ENCODE measurements around the gene SEMA5A.

Gene SEMA5A

GRCh38 chr5:9342161-9342787 lies 203.6 kb downstream of the SEMA5A start:
- Histone ChIP-seq H3K4me3 (ENCODE audit: low read length in 2 of 2) (no peak overlapping the region), H3K14ac (ENCODE audit: low read length) (no peak overlapping the region), H4K91ac (ENCODE audit: low read depth, low read length, poor library complexity) (no peak overlapping the region), H3K27me3 (ENCODE audit: control insufficient read depth in 3 of 3, insufficient read depth in 3 of 3, low read depth in 1 of 3, low read length in 3 of 3) (no peaks in the 10 kb centered on the region), H3K4me2 (ENCODE audit: insufficient read depth, low read length, poor library complexity, severe bottlenecking) (no peak overlapping the region), H3K4me1 (ENCODE audit: control insufficient read depth in 2 of 2, insufficient read depth in 1 of 2, low read depth in 1 of 2, low read length in 2 of 2) (peaks cover 3 to 6% of the 10 kb centered on the region in 2 donors), H3K4ac (ENCODE audit: low read length) (no peak overlapping the region), H4K8ac (ENCODE audit: low read depth, low read length) (no peak overlapping the region), H3K9ac (ENCODE audit: low read depth, low read length, poor library complexity) (no peak overlapping the region), H3K79me1 (ENCODE audit: low read depth, low read length) (peaks cover 2% of the 10 kb centered on the region), H2BK15ac (ENCODE audit: low read length) (no peak overlapping the region), H3K18ac (ENCODE audit: low read length) (no peak overlapping the region), H3K23ac (ENCODE audit: low read depth, low read length, poor library complexity) (no peak overlapping the region), H2BK120ac (ENCODE audit: low read depth, low read length) (no peak overlapping the region), H2BK12ac (ENCODE audit: low read length) (no peak overlapping the region), H2BK5ac (ENCODE audit: low read length) (no peak overlapping the region), H2AK5ac (ENCODE audit: low read depth, low read length) (no peak overlapping the region), H3K27ac (replicated peaks; ENCODE audit: low read length) (no peak overlapping the region), H3K36me3 (replicated peaks in 1 of 2; ENCODE audit: control insufficient read depth in 2 of 2, insufficient read depth in 2 of 2, low read length in 2 of 2) (peaks cover 0 to 8% of the 10 kb centered on the region in 2 donors), H2AFZ (ENCODE audit: low read length) (no peak overlapping the region), H3K9me3 (replicated peaks in 1 of 2; ENCODE audit: control insufficient read depth in 2 of 2, insufficient read depth in 1 of 2, low read depth in 1 of 2, low read length in 2 of 2) (peaks cover 0 to 5% of the 10 kb centered on the region in 2 donors)
- no CpG with 5 or more reads among the region's 6 CpGs for WGBS, 2 donors (ENCODE audit: extremely low coverage in 2 of 2, insufficient read length in 2 of 2, insufficient replicate concordance in 1 of 2)
- DNase-seq (ENCODE audit: low spot score) = no peak

DNA sequence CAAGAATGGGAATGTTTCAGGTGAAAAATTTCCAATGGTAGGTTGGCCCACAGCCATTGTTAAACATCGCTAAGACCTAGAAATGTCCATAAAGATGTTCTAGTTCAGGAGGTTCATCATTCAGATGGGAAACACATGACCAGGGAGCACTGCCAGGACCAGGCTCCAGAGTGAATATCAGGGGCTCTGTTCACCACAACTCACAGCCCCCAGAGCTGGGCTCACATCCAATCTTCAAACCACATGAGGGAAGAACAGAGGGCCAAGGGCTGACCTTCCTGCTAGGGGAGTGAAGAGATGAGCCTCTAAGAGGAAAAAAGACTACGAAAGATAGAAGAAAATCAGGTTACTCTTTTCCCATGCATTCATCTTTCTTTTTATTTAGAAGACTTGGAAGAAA lies 205.8 kb downstream of the SEMA5A start:
- Histone ChIP-seq H3K4ac (ENCODE audit: low read length) (no peak overlapping the region), H3K9ac (ENCODE audit: low read depth, low read length, poor library complexity) (no peak overlapping the region), H3K4me2 (ENCODE audit: insufficient read depth, low read length, poor library complexity, severe bottlenecking) (no peak overlapping the region), H4K8ac (ENCODE audit: low read depth, low read length) (no peak overlapping the region), H2BK5ac (ENCODE audit: low read length) (no peak overlapping the region), H2BK15ac (ENCODE audit: low read length) (no peak overlapping the region), H2AFZ (ENCODE audit: low read length) (no peak overlapping the region), H4K91ac (ENCODE audit: low read depth, low read length, poor library complexity) (no peak overlapping the region), H3K18ac (ENCODE audit: low read length) (no peak overlapping the region), H2BK120ac (ENCODE audit: low read depth, low read length) (no peak overlapping the region), H3K23ac (ENCODE audit: low read depth, low read length, poor library complexity) (no peak overlapping the region), H2AK5ac (ENCODE audit: low read depth, low read length) (no peak overlapping the region), H3K79me1 (ENCODE audit: low read depth, low read length) (no peaks in the 10 kb centered on the region), H3K4me1 (ENCODE audit: control insufficient read depth in 2 of 2, insufficient read depth in 1 of 2, low read depth in 1 of 2, low read length in 2 of 2) (peaks cover 3 to 6% of the 10 kb centered on the region in 2 donors), H2BK12ac (ENCODE audit: low read length) (no peak overlapping the region), H3K27ac (replicated peaks; ENCODE audit: low read length) (no peak overlapping the region), H3K9me3 (replicated peaks in 1 of 2; ENCODE audit: control insufficient read depth in 2 of 2, insufficient read depth in 1 of 2, low read depth in 1 of 2, low read length in 2 of 2) (no peaks in the 10 kb centered on the region), H3K27me3 (ENCODE audit: control insufficient read depth in 3 of 3, insufficient read depth in 3 of 3, low read depth in 1 of 3, low read length in 3 of 3) (no peaks in the 10 kb centered on the region), H3K36me3 (replicated peaks in 1 of 2; ENCODE audit: control insufficient read depth in 2 of 2, insufficient read depth in 2 of 2, low read length in 2 of 2) (peaks cover 0 to 7% of the 10 kb centered on the region in 2 donors), H3K4me3 (ENCODE audit: low read length in 2 of 2) (no peak overlapping the region), H3K14ac (ENCODE audit: low read length) (no peak overlapping the region)
- no CpG with 5 or more reads among the region's 2 CpGs for WGBS, 2 donors (ENCODE audit: extremely low coverage in 2 of 2, insufficient read length in 2 of 2, insufficient replicate concordance in 1 of 2)
- DNase-seq (ENCODE audit: low spot score) = no peak

DNA sequence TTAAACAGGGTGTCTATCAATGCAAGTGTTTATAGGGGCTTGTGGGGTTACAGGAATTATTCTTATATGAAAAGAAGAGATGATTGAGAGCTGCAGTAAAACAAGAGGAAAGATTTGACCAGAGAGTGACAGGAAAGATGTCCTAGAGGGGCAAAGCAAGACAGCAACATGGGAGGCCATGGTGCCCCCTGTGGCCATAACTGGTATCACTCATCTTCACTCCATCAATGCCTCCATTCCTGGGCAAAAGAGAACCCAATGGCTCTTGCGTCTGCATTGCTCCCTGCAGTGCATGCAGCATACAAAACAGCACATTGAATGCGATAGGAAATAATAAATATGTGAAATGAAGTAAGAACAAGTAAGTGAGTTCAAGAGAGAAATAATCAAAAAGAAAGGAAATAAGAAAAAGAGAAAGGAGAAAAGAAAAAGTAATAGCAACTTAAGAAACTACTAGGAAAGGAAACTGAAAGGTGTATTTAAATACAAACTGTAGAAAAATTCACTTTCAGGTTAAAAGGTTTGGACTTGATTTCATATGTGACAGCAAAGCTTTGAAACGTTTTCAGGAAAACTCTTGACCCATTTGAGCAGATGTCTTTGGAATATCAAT lies 206.6 kb downstream of the SEMA5A start:
- H2BK12ac ChIP-seq (ENCODE audit: low read length) = no peak overlapping the region
- H3K36me3 ChIP-seq (replicated peaks in 1 of 2; ENCODE audit: control insufficient read depth in 2 of 2, insufficient read depth in 2 of 2, low read length in 2 of 2) = peaks cover 0 to 9% of the 10 kb centered on the region in 2 donors
- no peak overlapping the region for H3K14ac ChIP-seq (ENCODE audit: low read length)
- no peak overlapping the region for H3K18ac ChIP-seq (ENCODE audit: low read length)
- H3K27me3 ChIP-seq (ENCODE audit: control insufficient read depth in 3 of 3, insufficient read depth in 3 of 3, low read depth in 1 of 3, low read length in 3 of 3) = no peaks in the 10 kb centered on the region
- H2BK120ac ChIP-seq (ENCODE audit: low read depth, low read length) = no peak overlapping the region
- no peak overlapping the region for H4K91ac ChIP-seq (ENCODE audit: low read depth, low read length, poor library complexity)
- H3K79me1 ChIP-seq (ENCODE audit: low read depth, low read length) = no peaks in the 10 kb centered on the region
- H3K4ac ChIP-seq (ENCODE audit: low read length) = no peak overlapping the region
- H3K4me3 ChIP-seq (ENCODE audit: low read length in 2 of 2) = no peak overlapping the region
- no peak overlapping the region for H2BK5ac ChIP-seq (ENCODE audit: low read length)
- no peak overlapping the region for H3K23ac ChIP-seq (ENCODE audit: low read depth, low read length, poor library complexity)
- no peak overlapping the region for H3K9ac ChIP-seq (ENCODE audit: low read depth, low read length, poor library complexity)
- no CpG with 5 or more reads among the region's 3 CpGs for WGBS, 2 donors (ENCODE audit: extremely low coverage in 2 of 2, insufficient read length in 2 of 2, insufficient replicate concordance in 1 of 2)
- H3K4me2 ChIP-seq (ENCODE audit: insufficient read depth, low read length, poor library complexity, severe bottlenecking) = no peak overlapping the region
- peaks cover 3 to 6% of the 10 kb centered on the region in 2 donors for H3K4me1 ChIP-seq (ENCODE audit: control insufficient read depth in 2 of 2, insufficient read depth in 1 of 2, low read depth in 1 of 2, low read length in 2 of 2)
- no peaks in the 10 kb centered on the region for H3K9me3 ChIP-seq (replicated peaks in 1 of 2; ENCODE audit: control insufficient read depth in 2 of 2, insufficient read depth in 1 of 2, low read depth in 1 of 2, low read length in 2 of 2)
- no peak for DNase-seq (ENCODE audit: low spot score)
- no peak overlapping the region for H4K8ac ChIP-seq (ENCODE audit: low read depth, low read length)
- H2BK15ac ChIP-seq (ENCODE audit: low read length) = no peak overlapping the region
- no peak overlapping the region for H3K27ac ChIP-seq (replicated peaks; ENCODE audit: low read length)
- H2AFZ ChIP-seq (ENCODE audit: low read length) = no peak overlapping the region
- H2AK5ac ChIP-seq (ENCODE audit: low read depth, low read length) = no peak overlapping the region

DNA sequence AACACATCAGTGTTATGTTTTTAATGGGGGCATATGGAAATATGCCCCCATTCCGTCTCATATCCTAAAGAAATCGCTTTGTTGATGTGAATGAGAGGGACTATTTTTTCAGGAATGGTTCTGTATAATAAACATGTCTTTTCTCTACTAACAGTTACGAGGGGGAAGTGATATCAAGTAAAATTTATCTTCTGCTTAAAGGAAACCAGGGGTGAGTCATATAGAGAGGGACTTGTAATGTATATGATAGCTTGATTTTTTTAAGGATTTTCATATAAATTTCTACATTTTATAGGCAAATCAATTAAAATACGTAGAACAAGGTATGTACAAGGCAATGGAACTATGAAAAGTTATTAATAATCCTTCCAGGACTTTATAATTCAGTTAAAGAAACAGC lies 207.1 kb downstream of the SEMA5A start:
- no peak overlapping the region for H3K18ac ChIP-seq (ENCODE audit: low read length)
- no peak overlapping the region for H2BK120ac ChIP-seq (ENCODE audit: low read depth, low read length)
- no peak overlapping the region for H3K14ac ChIP-seq (ENCODE audit: low read length)
- no peak overlapping the region for H2BK12ac ChIP-seq (ENCODE audit: low read length)
- no peak for DNase-seq (ENCODE audit: low spot score)
- H2BK5ac ChIP-seq (ENCODE audit: low read length) = no peak overlapping the region
- H4K8ac ChIP-seq (ENCODE audit: low read depth, low read length) = no peak overlapping the region
- no CpG with 5 or more reads among the region's 4 CpGs for WGBS, 2 donors (ENCODE audit: extremely low coverage in 2 of 2, insufficient read length in 2 of 2, insufficient replicate concordance in 1 of 2)
- peaks cover 3 to 6% of the 10 kb centered on the region in 2 donors for H3K4me1 ChIP-seq (ENCODE audit: control insufficient read depth in 2 of 2, insufficient read depth in 1 of 2, low read depth in 1 of 2, low read length in 2 of 2)
- H3K9ac ChIP-seq (ENCODE audit: low read depth, low read length, poor library complexity) = no peak overlapping the region
- no peak overlapping the region for H3K4ac ChIP-seq (ENCODE audit: low read length)
- H2BK15ac ChIP-seq (ENCODE audit: low read length) = no peak overlapping the region
- H3K4me2 ChIP-seq (ENCODE audit: insufficient read depth, low read length, poor library complexity, severe bottlenecking) = no peak overlapping the region
- no peak overlapping the region for H3K27ac ChIP-seq (replicated peaks; ENCODE audit: low read length)
- H3K27me3 ChIP-seq (ENCODE audit: control insufficient read depth in 3 of 3, insufficient read depth in 3 of 3, low read depth in 1 of 3, low read length in 3 of 3) = no peaks in the 10 kb centered on the region
- H3K23ac ChIP-seq (ENCODE audit: low read depth, low read length, poor library complexity) = no peak overlapping the region
- H3K79me1 ChIP-seq (ENCODE audit: low read depth, low read length) = no peaks in the 10 kb centered on the region
- no peak overlapping the region for H2AFZ ChIP-seq (ENCODE audit: low read length)
- no peak overlapping the region for H2AK5ac ChIP-seq (ENCODE audit: low read depth, low read length)
- peaks cover 0 to 9% of the 10 kb centered on the region in 2 donors for H3K36me3 ChIP-seq (replicated peaks in 1 of 2; ENCODE audit: control insufficient read depth in 2 of 2, insufficient read depth in 2 of 2, low read length in 2 of 2)
- no peak overlapping the region for H3K4me3 ChIP-seq (ENCODE audit: low read length in 2 of 2)
- H3K9me3 ChIP-seq (replicated peaks in 1 of 2; ENCODE audit: control insufficient read depth in 2 of 2, insufficient read depth in 1 of 2, low read depth in 1 of 2, low read length in 2 of 2) = no peaks in the 10 kb centered on the region
- no peak overlapping the region for H4K91ac ChIP-seq (ENCODE audit: low read depth, low read length, poor library complexity)
